HG03565 (cell line): ENCODE data around the gene ABHD14A.

ENCODE experiments used
- ATAC-seq: cut with Tn5 transposase; IDR thresholded peaks from one replicate; pipeline ENCODE4 v1.9.1; 2021; ENCODE audit warnings: mild to moderate bottlenecking, moderate library complexity; ENCODE audit not compliant: unreplicated experiment

Gene ABHD14A

DNA sequence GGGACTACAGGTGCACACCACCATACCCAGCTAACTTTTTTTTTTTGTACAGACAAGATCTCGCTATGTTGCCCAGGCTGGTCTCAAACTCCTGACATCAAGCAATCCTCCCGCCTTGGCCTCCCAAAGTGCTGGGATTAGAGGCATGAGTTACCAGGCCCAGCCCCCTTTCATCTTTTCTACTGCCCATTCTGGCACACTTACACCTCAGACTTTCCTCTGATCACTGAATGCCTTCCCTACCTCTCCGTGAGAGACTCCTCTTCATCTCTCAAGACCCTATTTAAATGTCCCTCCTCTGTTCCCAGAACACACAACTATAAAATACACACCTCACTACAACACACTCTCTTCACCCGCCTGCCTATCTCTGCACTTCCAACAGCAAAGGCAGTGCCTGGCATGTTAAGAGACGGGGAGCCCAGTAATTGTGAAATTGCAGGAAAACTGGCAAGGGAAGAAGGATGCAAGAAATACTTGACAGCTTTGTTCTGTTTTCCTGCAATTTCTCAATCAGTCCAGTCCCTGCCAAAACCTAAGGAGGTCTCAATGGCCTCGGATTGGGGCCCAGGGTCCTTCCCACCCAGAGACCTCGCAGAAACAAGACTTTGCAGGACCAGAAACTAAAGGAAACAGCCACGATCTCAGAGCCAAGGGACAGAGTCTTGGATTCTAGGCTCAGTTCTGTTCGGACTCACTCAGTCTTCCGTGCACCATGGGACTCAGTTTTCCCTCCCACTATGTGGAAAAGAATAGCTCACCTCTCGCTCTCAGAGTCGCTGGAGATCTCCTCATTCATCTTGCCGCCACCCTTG is 34.0 kb upstream of the ABHD14A start:
- ATAC-seq, result no peak

- no peak for ATAC-seq
These were observed 33.4 kb upstream of the ABHD14A start for GRCh38 chr3:51941463-51941797.

DNA sequence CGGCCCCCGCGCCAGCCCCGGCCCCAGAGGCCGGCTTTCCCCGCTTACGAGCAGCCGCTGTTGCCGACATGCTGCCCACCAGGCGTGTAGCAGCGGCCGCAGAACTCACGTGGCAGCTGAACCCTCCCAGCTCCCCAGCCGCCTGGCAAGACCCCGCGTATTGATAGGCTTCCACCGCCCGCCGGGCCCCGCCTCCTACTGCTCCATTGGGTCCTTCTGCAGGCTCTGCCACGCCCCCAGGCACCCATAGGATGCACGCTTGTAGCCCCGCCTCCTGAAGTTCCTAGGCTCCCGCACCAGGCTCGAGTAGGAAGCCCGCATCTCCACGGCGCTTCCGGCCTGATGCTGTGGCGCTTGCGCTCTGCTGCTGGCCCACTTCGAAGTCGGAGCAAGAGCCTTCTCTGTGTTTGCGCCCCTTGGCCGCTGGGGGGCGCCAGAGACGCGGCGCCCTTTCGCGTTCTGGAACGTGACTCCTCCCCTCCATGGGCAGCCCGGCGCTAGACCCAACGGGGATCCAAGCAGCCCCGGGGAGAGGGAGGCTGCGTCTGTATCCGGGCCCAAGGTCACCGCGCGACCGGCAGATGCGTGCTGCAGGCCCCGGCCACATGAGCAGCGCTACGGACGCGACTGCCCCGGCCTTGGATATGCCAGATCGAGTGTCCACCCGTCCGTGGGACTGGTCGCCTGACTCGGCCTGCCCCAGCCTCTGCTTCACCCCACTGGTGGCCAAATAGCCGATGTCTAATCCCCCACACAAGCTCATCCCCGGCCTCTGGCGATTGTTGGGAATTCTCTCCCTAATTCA is 32.9 kb upstream of the ABHD14A start, which contains the start of the genes PARP3 and RRP9:
TSS of gene PARP3 (plus strand) at position 566 of the 805 bp plus-strand sequence. CDS start 993 bp downstream, outside the sequence.
TSS of gene RRP9 (minus strand) at position 107 of the 805 bp plus-strand sequence. CDS start at position 70, 37 bp downstream.
- ATAC-seq, result peak; percentile 88

DNA sequence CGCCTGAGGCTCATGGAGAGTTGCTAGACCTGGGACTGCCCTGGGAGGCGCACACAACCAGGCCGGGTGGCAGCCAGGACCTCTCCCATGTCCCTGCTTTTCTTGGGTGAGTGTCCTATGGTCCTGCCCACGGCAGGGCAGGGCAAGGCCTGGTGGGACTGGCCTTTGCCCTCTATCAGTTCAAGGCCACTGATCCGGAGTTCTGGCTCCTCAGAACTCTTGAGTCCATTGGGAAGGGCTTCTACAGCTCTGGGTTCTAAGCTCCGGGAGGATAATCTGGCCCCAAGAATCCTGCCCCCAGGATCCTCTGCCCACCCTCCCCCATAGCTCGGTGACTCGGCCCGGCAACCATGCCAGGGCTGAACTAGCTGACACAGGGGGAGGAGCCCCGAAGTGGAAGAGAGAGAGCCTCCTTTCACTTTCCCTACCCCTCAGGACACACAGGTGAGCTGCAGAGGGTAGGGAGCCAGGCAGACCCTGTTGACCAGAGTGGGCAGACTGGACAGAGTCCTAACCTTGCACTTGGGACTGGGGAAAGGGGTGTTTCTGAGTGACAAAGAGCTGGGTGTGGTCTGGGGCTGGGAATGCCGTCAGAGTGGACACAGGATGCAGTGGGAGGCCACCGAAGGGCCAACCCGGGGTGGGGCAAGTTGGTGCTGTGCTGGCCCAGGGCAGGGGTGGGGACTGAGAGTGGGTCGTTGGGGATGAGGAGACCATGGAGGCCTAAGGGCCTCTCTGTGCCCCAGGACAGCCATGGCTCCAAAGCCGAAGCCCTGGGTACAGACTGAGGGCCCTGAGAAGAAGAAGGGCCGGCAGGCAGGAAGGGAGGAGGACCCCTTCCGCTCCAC is 32.0 kb upstream of the ABHD14A start:
- ATAC-seq, result no peak

DNA sequence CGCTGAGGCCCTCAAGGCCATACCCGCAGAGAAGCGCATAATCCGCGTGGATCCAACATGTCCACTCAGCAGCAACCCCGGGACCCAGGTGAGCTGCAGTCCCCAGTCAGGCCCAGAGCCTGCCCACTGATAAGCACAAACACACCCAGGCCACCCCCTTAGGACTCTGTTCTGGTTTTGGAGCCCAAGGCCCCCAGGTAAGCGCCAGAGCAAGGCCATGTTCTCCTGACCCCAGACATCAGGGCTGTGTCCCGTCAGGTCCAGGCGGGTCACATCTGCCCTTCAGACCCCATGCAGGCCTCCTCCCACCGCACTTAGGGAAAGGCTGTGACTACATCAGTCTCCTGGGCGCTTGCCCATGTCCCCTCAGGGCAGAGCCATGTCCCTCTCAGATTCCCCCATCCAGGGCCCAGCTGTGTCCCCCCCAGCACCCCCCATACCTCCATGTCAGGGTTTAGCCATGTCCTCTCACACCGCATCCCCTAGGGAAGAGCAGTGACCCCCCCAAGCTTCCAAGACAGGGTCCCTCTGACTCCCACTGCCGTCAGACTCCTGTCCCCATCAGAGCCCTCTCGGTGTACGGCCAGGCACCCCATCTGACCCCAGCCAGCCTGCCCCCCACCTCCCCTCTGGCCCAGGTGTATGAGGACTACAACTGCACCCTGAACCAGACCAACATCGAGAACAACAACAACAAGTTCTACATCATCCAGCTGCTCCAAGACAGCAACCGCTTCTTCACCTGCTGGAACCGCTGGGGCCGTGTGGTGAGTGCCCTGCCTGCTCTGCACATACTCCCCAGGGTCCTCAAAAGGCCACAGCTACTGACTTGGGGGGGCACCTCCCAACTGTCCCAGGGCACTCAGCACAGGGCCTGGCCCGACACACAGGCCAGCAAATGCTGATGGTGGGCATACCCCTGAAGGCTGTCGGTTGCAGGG is 31.1 kb upstream of the ABHD14A start:
- no peak for ATAC-seq

DNA sequence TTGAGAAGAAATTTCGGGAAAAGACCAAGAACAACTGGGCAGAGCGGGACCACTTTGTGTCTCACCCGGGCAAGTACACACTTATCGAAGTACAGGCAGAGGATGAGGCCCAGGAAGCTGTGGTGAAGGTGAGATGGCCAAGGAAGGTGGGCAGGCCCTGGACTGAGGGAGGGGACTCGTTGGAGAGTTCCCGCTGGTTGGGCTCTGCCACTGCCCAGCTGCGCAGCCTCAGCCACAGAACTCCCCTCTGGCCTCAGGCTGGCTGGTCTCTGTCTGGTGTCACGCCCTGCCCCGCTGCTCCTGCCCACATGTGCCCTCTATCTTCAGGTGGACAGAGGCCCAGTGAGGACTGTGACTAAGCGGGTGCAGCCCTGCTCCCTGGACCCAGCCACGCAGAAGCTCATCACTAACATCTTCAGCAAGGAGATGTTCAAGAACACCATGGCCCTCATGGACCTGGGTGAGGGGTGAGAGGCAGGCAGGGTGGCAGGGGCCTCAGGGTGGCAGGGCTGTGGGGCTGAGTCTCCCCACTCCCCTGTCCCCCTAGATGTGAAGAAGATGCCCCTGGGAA is 30.3 kb upstream of the ABHD14A start:
- no peak for ATAC-seq

DNA sequence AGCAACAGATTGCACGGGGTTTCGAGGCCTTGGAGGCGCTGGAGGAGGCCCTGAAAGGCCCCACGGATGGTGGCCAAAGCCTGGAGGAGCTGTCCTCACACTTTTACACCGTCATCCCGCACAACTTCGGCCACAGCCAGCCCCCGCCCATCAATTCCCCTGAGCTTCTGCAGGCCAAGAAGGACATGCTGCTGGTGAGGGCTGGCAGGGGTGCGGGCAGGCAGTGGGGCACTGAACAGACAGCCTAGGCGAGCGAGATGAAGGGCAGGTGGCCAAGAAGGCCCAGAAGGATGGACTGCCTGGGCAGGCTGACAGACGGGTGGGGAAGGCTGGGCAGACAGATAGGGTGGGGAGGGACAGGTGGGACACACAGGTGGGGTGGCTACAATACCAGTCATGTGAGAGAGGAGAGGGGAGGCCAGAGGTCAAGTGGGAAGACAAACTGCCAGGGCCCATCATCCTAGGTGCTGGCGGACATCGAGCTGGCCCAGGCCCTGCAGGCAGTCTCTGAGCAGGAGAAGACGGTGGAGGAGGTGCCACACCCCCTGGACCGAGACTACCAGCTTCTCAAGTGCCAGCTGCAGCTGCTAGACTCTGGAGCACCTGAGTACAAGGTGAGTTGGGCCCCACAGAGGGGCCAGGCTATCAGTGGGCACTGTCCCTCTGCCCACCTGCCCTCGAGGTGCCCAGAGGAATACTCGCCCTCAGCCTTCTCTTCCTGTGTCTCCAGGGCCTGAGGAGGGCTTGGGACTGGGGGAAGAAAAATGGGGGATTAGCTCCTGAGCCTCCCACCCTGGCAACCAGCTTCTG is 29.6 kb upstream of the ABHD14A start:
- no peak for ATAC-seq

GRCh38 chr3:51945926-51946705 is 28.7 kb upstream of the ABHD14A start:
- no peak for ATAC-seq

DNA sequence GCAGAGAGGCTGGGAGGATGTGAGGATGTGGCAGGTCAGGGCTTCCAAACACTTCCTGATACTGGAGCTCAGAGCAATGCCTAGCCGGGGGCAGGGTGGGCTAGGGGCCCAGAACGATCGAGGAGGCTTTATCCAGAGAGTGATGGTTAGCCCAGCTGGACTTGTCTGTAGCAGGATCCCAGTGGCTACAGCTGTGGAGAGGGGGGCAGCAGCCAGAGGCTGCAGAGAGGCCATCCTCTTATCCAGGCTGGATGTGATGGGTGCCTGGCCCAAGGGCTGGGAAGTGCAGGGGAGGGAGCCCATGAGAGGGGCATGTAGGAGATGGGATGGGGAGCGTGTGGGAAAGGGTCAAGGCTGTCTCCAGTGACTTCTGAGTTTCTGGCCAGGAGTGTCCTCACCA is 28.1 kb upstream of the ABHD14A start:
- no peak for ATAC-seq

GRCh38 chr3:51947215-51947900 is 27.5 kb upstream of the ABHD14A start:
- ATAC-seq, result no peak

- ATAC-seq, result no peak
These were observed 26.8 kb upstream of the ABHD14A start for GRCh38 chr3:51948016-51948580.

DNA sequence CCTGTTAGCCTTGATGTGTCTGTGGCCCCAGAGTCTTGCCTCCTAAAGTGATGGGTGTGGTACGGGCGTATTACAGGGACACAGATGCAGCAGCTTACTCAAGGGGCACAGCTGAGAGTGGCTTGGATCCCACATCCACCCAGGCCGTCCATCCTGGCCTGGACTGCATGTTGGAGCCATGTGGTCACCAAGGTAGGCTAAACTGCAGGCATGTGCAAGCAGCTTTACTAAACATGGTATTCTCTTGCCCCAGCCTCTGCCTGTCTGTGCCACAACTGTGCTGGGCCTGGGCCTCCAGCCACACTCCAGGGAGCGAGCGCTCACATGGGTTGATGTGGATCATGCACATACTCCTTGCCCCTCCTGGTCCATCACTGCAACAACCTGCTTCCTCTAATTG is 25.7 kb upstream of the ABHD14A start:
- no peak for ATAC-seq

DNA sequence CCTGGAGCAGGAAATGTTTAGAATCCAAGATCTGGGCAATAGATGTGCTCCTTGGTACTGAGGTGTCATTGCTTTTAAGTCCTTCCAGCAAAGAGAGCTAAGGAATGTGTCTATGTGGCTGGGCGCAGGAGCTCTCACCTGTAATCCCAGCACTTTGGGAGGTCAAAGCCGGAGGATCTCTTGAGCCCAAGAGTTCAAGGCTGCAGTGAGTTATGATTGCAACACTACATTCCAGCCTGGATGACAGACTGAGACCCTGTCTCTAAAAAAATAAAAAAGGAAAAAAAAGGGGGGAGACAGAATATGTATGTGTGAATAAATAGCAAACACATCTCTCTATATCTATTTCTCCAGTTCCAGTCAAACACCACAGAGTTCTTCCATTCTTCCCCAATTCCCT is 24.0 kb upstream of the ABHD14A start:
- ATAC-seq, result no peak

GRCh38 chr3:51953445-51953844 is 21.4 kb upstream of the ABHD14A start:
- ATAC-seq, result no peak

- no peak for ATAC-seq
These were observed 20.8 kb upstream of the ABHD14A start for GRCh38 chr3:51954105-51954504.

DNA sequence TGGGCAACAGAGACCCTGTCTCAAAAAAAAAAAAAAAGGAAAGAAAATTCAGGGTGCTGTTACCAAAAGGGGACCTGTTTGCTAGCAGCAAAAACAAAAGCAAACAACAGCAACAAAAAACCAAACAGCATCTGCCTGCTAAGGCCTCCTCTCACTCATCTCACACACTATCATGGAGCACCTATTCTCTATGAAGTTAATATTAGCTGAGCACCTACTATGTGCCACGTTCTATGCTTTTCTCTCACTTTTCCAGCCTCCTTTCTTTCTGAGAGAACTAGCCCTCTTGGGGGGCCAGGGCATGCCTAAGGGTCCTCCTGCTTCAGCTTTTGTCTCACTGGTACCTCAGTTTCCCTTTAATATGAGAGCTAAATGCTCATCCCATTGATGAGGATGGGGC is 20.2 kb upstream of the ABHD14A start:
- ATAC-seq, result no peak
